Measurements from ENCODE around the gene RAB5A. TPM values are rescaled to one million over a fixed set of nuclear protein-coding genes. Genes with fewer than 3 reads are reported as not detected.
"Not testable (repeated sequence)": the region's sequence is repeated elsewhere in the genome, so short reads cannot be mapped to it uniquely, and the experiment has no call there.

Gene RAB5A
- total RNA-seq, 3 donors from 2014 or later = 68.6 to 73.4 (median 69.2) TPM

DNA sequence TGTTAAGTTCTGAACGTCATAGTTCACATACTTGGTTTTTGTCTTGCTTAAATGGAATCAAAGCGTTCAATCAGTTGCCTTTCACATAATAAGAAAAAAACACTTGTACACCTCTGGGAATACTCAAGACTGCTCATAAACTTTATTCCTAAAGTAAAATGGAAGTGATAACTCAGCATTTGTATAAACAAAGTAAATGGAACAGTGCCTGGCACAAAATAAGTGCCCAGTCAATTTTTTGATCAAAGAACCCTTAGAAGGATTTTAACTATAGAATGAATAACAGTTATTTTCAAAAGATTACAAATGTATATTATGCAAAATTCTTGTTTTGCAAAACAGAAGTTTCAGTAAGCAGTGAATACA, 1.3 kb downstream of the RAB5A start:
- Histone ChIP-seq H3K9me3 (no peaks in the 10 kb centered on the region), H3K36me3 (ENCODE audit: low read depth) (no peaks in the 10 kb centered on the region), H3K4me1 (ENCODE audit: low read depth) (peaks cover 19% of the 10 kb centered on the region), H3K4me3 (peak overlapping the region; percentile 97)
- intact Hi-C loops (cut with DNase I, micrococcal nuclease) = loop anchor here in 1 of 2 donors (10.0 kb wide), 1 partner anchor 97 kb away; the partner anchor contains the start of gene KAT2B
- DNase-seq (no peak), ATAC-seq (no peak)
- TF ChIP-seq, protein P1, sequence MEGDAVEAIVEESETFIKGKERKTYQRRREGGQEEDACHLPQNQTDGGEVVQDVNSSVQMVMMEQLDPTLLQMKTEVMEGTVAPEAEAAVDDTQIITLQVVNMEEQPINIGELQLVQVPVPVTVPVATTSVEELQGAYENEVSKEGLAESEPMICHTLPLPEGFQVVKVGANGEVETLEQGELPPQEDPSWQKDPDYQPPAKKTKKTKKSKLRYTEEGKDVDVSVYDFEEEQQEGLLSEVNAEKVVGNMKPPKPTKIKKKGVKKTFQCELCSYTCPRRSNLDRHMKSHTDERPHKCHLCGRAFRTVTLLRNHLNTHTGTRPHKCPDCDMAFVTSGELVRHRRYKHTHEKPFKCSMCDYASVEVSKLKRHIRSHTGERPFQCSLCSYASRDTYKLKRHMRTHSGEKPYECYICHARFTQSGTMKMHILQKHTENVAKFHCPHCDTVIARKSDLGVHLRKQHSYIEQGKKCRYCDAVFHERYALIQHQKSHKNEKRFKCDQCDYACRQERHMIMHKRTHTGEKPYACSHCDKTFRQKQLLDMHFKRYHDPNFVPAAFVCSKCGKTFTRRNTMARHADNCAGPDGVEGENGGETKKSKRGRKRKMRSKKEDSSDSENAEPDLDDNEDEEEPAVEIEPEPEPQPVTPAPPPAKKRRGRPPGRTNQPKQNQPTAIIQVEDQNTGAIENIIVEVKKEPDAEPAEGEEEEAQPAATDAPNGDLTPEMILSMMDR (IDR thresholded peaks at IDR 0.05) = no peak

DNA sequence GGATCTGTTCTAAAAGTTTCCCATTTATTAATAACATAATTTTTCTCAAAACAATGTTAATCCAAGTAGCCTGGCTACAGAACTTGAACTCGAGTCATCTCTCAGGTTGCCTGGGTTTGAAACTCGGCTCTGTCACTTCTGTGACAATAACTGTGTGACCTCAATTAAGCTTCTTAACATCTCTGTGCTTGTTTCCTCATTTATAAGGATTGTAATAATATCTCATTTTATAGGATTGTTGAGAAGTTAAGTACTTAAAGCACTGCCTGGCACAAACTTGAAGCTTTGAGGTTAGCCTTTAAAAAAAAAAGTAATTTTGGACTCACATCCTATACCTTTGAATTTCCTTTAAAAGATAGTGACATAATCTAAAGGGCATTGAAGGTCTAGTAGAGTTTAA, 3.4 kb downstream of the RAB5A start:
- H3K36me3 ChIP-seq (ENCODE audit: low read depth) = no peaks in the 10 kb centered on the region
- no peak overlapping the region for H3K4me3 ChIP-seq
- peaks cover 19% of the 10 kb centered on the region for H3K4me1 ChIP-seq (ENCODE audit: low read depth)
- intact Hi-C loops (cut with DNase I, micrococcal nuclease) = no loop called here
- TF ChIP-seq, protein P1 (IDR thresholded peaks at IDR 0.05) = no peak
- H3K9me3 ChIP-seq = no peaks in the 10 kb centered on the region
- DNase-seq (no peak), ATAC-seq (no peak)

- DNase-seq (no peak), ATAC-seq (no peak)
- TF ChIP-seq, protein P1 (IDR thresholded peaks at IDR 0.05) = no peak
- Histone ChIP-seq H3K36me3 (ENCODE audit: low read depth) (no peaks in the 10 kb centered on the region), H3K4me3 (no peak overlapping the region), H3K9me3 (no peaks in the 10 kb centered on the region), H3K4me1 (ENCODE audit: low read depth) (peaks cover 6% of the 10 kb centered on the region)
- intact Hi-C loops (cut with DNase I, micrococcal nuclease) = no loop called here
These were observed 7.8 kb downstream of the RAB5A start for GRCh38 chr3:19954676-19955075.

- H3K9me3 ChIP-seq; H3K36me3 ChIP-seq (ENCODE audit: low read depth); intact Hi-C loops (cut with DNase I, micrococcal nuclease); DNase-seq; H3K4me1 ChIP-seq (ENCODE audit: low read depth); H3K4me3 ChIP-seq: not testable (repeated sequence)
- peak; percentile 14 for ATAC-seq
These were observed 10.5 kb downstream of the RAB5A start for GRCh38 chr3:19957354-19957753.

- ATAC-seq = no peak
These were observed 12.6 kb downstream of the RAB5A start for GRCh38 chr3:19959505-19959904.

GRCh38 chr3:19960696-19961095, 13.8 kb downstream of the RAB5A start:
- no peak for ATAC-seq
- TF ChIP-seq, protein P1 (IDR thresholded peaks at IDR 0.05) = no peak

More at GRCh38 chr3:19959505-19959904, 12.6 kb downstream of the RAB5A start:
- no peaks in the 10 kb centered on the region for H3K9me3 ChIP-seq
- H3K4me3 ChIP-seq = no peak overlapping the region
- TF ChIP-seq, protein P1 (IDR thresholded peaks at IDR 0.05) = no peak
- no peaks in the 10 kb centered on the region for H3K36me3 ChIP-seq (ENCODE audit: low read depth)
- intact Hi-C loops (cut with DNase I, micrococcal nuclease) = no loop called here
- no peak for DNase-seq
- H3K4me1 ChIP-seq (ENCODE audit: low read depth) = no peaks in the 10 kb centered on the region

More at GRCh38 chr3:19960696-19961095, 13.8 kb downstream of the RAB5A start:
- Histone ChIP-seq H3K36me3 (ENCODE audit: low read depth) (no peaks in the 10 kb centered on the region), H3K4me3 (no peak overlapping the region), H3K9me3 (no peaks in the 10 kb centered on the region), H3K4me1 (ENCODE audit: low read depth) (no peaks in the 10 kb centered on the region)
- intact Hi-C loops (cut with DNase I, micrococcal nuclease) = no loop called here
- no peak for DNase-seq
